T-cell (primary cell): ENCODE results near the gene THAP11. TPM values are rescaled to one million over a fixed set of nuclear protein-coding genes. Genes with fewer than 3 reads are reported as not detected.
A peak's percentile ranks its signal among the peaks of the same experiment; 100 is the strongest.

Source experiments
- ATAC-seq, 4 experiments: fragments of 200-7000 bp in 3 of 4; fragments of 150-1000 bp in 1 of 4; cut with Tn5 transposase; replicated peaks in 1 of 4; 1 replicate in 3 of 4; 2 replicates in 1 of 4; pipeline ENCODE4 v1.10.0; 2021; ENCODE audit warnings: moderate library complexity in 3 of 4, mild to moderate bottlenecking in 2 of 4, moderate number of reproducible peaks in 1 of 4
- CTCF ChIA-PET, 2 donors: fragments of 300-600 bp; sonication (Branson Sonifier 250); formaldehyde crosslinking; loops; one replicate each; lab custom pipeline; 2022; ENCODE audit warnings: antibody characterized with exemption in 2 of 2; lab: Charles Lee
- POLR2A ChIA-PET, 2 donors: fragments of 300-600 bp; sonication (Branson Sonifier 250); formaldehyde crosslinking; loops; one replicate each; lab custom pipeline; 2022; ENCODE audit warnings: antibody characterized with exemption in 2 of 2; lab: Charles Lee
- DNase-seq, 35 experiments: peaks; one replicate each; pipeline versions ENCODE4 v3.0.0 to v3.0.0-alpha.2; 2013 to 2023
- H3K27ac ChIP-seq: one replicate; pipeline ENCODE4 v1.5.1; 2013; ENCODE audit warnings: low read length
- H3K27me3 ChIP-seq, 2 experiments: replicated peaks in 1 of 2; 1 replicate in 1 of 2; 2 replicates in 1 of 2; pipeline versions ENCODE4 v1.6.1 to v1.7.0; 2013; ENCODE audit warnings: low read length in 1 of 2, mixed read lengths in 1 of 2; ENCODE audit not compliant: control insufficient read depth in 2 of 2, insufficient read depth in 2 of 2; ENCODE audit errors: extremely low read depth in 1 of 2
- H3K36me3 ChIP-seq, 2 donors: 1 replicate in 1 of 2; 2 replicates in 1 of 2; pipeline versions ENCODE4 v1.6.1 to v1.7.0; 2013; ENCODE audit warnings: low read length in 1 of 2; ENCODE audit not compliant: control insufficient read depth in 2 of 2, insufficient read depth in 1 of 2; ENCODE audit errors: extremely low read depth in 1 of 2
- H3K4me1 ChIP-seq, 2 experiments: 1 replicate in 1 of 2; 2 replicates in 1 of 2; pipeline versions ENCODE4 v1.6.1 to v1.7.0; 2013; ENCODE audit warnings: low read length in 2 of 2, mixed read lengths in 1 of 2; ENCODE audit not compliant: insufficient read depth in 2 of 2, control insufficient read depth in 1 of 2; ENCODE audit errors: extremely low read depth in 1 of 2
- H3K4me3 ChIP-seq, 2 donors: 1 replicate in 1 of 2; 2 replicates in 1 of 2; pipeline versions ENCODE4 v1.5.1 to v1.7.0; 2013; ENCODE audit warnings: mild to moderate bottlenecking in 2 of 2, low read length in 1 of 2, moderate library complexity in 1 of 2; ENCODE audit not compliant: control insufficient read depth in 1 of 2; ENCODE audit errors: extremely low read depth in 1 of 2
- H3K9me3 ChIP-seq: 2 replicates; pipeline ENCODE4 v1.7.0; 2013
- H3K27ac Mint-ChIP-seq, 2 donors: one replicate each; pipeline ENCODE4 v1.8.0; 2020 to 2021; ENCODE audit warnings: mild to moderate bottlenecking in 2 of 2, mixed read lengths in 2 of 2
- H3K27me3 Mint-ChIP-seq, 2 donors: one replicate each; pipeline ENCODE4 v1.8.0; 2021 to 2022; ENCODE audit warnings: mixed read lengths in 2 of 2
- H3K36me3 Mint-ChIP-seq: one replicate; pipeline ENCODE4 v1.8.0; 2021; ENCODE audit warnings: mixed read lengths
- H3K4me1 Mint-ChIP-seq, 3 donors: one replicate each; pipeline ENCODE4 v1.8.0; 2020 to 2022; ENCODE audit warnings: mixed read lengths in 3 of 3, mild to moderate bottlenecking in 1 of 3
- H3K4me3 Mint-ChIP-seq, 3 donors: one replicate each; pipeline ENCODE4 v1.8.0; 2020 to 2022; ENCODE audit warnings: mild to moderate bottlenecking in 3 of 3, mixed read lengths in 3 of 3, moderate library complexity in 3 of 3
- H3K9me3 Mint-ChIP-seq, 3 donors: one replicate each; pipeline ENCODE4 v1.8.0; 2020 to 2022; ENCODE audit warnings: mixed read lengths in 3 of 3
- WGBS: methylation state at CpG from one replicate; pipeline ENCODE4 v1.1.5; 2013; ENCODE audit warnings: missing lambda C conversion rate; ENCODE audit not compliant: insufficient coverage; 5-methylcytosine and 5-hydroxymethylcytosine counted together
- total RNA-seq, 35 experiments: library from RNA in 6 of 35; stranded (reverse) in 6 of 35; fragments of 120-200 nt in 1 of 35; gene quantifications; one replicate each; pipeline versions ENCODE4 v1.2.1 to v1.2.4 and lab custom pipeline; 2013 to 2026

Gene THAP11
- total RNA-seq, 5 donors from 2014 or later (not counting 1 experiment from before 2014, with no cell fraction given): 37.9 to 59.9 (median 55.5) TPM

DNA sequence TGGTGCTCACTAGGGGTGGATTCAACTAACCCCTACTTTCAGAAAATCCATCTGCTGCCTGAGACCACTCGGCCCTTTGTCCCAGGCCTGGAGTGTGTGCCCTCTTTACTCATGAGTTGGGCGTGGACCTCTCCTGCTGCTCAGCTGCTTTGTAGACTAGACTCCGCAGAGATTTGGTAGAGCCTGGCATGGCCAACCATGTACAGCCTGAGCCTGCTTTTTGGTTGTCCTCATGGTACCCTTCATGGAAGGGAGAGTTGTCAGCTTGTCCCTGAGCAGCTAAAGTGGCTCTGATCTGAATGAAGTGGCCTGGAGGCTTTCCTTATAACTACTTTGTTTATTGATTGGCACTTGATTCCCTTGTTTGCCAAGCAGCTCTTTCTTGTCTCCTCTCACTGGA, 32.3 kb downstream of the THAP11 start:
- CTCF ChIA-PET: interaction anchor here in 1 of 2 donors (1.0 kb wide), 1 partner anchor 60 kb away, joined by 3 read pairs; no protein-coding TSS in a partner anchor
- Mint-ChIP-seq H3K4me3 (peak overlapping the region; percentile 90 to 95 (median 92)), H3K36me3 (peaks cover 32% of the 10 kb centered on the region), H3K9me3 (no peaks in the 10 kb centered on the region), H3K4me1 (peaks cover 29 to 42% (median 35%) of the 10 kb centered on the region in 3 donors), H3K27me3 (no peaks in the 10 kb centered on the region), H3K27ac (peak overlapping the region; percentile 50 to 77)
- Histone ChIP-seq H3K4me3 (peak overlapping the region; percentile 85 to 94), H3K9me3 (no peaks in the 10 kb centered on the region), H3K27me3 (no peaks in the 10 kb centered on the region), H3K4me1 (peaks cover 14 to 43% of the 10 kb centered on the region in 2 experiments), H3K36me3 (peaks cover 23 to 44% of the 10 kb centered on the region in 2 donors), H3K27ac (no peak overlapping the region)
- WGBS: 75% methylated on average over 3 of the region's 3 CpGs
- POLR2A ChIA-PET: no interaction called here
- no peak for ATAC-seq
- no peak for DNase-seq

DNA sequence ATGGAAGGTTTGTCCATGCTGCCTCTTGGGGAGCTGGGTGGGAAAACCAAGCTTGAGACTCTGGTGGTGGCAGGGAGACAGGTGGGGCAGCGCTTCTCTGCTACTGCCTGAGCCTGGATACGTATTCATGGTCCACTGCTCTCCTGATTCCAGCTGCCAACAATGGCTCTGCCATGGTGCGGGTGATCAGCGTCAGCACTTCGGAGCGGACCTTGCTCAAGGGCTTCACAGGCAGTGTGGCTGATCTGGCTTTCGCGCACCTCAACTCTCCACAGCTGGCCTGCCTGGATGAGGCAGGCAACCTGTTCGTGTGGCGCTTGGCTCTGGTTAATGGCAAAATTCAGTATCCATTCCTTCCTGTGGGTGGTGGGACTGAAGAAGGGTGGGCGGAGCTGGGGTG, 34.9 kb downstream of the THAP11 start:
- Histone ChIP-seq H3K36me3 (peaks cover 37 to 67% of the 10 kb centered on the region in 2 donors), H3K9me3 (no peaks in the 10 kb centered on the region), H3K4me3 (no peak overlapping the region), H3K27me3 (no peaks in the 10 kb centered on the region), H3K27ac (no peak overlapping the region), H3K4me1 (peaks cover 14 to 43% of the 10 kb centered on the region in 2 experiments)
- no peak overlapping the region for H3K27ac Mint-ChIP-seq
- H3K27me3 Mint-ChIP-seq: no peaks in the 10 kb centered on the region
- H3K9me3 Mint-ChIP-seq: no peaks in the 10 kb centered on the region
- no peak for ATAC-seq
- no peak for DNase-seq
- ChIA-PET CTCF (no interaction called here), POLR2A (no interaction called here)
- 98% methylated on average over 8 of the region's 11 CpGs for WGBS
- H3K4me3 Mint-ChIP-seq: no peak overlapping the region
- H3K4me1 Mint-ChIP-seq: peaks cover 29 to 42% (median 35%) of the 10 kb centered on the region in 3 donors
- peaks cover 41% of the 10 kb centered on the region for H3K36me3 Mint-ChIP-seq

DNA sequence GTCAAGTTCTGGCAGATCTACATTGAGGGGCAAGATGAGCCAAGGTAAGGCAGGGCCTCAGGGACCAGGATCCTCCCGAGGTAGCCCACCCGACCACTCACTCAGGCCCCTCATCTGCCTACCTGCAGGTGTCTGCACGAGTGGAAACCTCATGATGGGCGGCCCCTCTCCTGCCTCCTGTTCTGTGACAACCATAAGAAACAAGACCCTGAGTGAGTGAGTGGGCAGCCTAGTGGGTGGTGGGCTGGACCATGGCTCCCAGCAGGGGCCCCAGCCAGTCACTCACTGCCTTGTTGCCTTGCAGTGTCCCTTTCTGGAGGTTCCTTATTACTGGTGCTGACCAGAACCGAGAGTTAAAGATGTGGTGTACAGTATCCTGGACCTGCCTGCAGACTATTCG, 36.1 kb downstream of the THAP11 start:
- peaks cover 28 to 34% (median 31%) of the 10 kb centered on the region in 3 donors for H3K4me1 Mint-ChIP-seq

DNA sequence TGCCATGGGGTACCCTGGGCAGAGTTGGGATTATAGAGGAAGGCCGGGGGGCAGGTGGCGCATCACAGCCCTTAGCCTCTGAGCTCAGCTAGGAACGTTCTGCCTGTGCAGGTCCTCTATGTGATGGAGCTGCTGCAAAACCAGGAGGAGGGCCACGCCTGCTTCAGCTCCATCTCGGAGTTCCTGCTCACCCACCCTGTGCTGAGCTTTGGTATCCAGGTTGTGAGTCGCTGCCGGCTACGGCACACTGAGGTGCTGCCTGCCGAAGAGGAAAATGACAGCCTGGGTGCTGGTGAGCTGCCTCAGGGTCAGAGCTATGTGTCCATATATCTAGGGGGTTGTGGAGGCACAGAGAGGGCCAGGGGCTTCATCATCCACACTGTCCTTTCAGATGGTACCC, 36.7 kb downstream of the THAP11 start:
- H3K27ac ChIP-seq: no peak overlapping the region
- H3K4me3 ChIP-seq: no peak overlapping the region
- no peaks in the 10 kb centered on the region for H3K9me3 Mint-ChIP-seq
- ChIA-PET CTCF (interaction anchor here (0.5 to 0.6 kb wide), 2 partner anchors 10 to 183 kb away, joined by 3 to 8 read pairs; no protein-coding TSS in a partner anchor), POLR2A (interaction anchor here in 1 of 2 donors (0.5 kb wide), 1 partner anchor 62 kb away, joined by 3 read pairs; no protein-coding TSS in a partner anchor)
- no peak overlapping the region for H3K27ac Mint-ChIP-seq
- H3K36me3 ChIP-seq: peaks cover 43 to 85% of the 10 kb centered on the region in 2 donors
- H3K27me3 ChIP-seq: no peaks in the 10 kb centered on the region
- no peak for DNase-seq
- WGBS: 99% methylated on average over 6 of the region's 9 CpGs
- H3K9me3 ChIP-seq: no peaks in the 10 kb centered on the region
- no peak for ATAC-seq
- peaks cover 55% of the 10 kb centered on the region for H3K36me3 Mint-ChIP-seq
- peaks cover 7 to 29% of the 10 kb centered on the region in 2 experiments for H3K4me1 ChIP-seq
- H3K27me3 Mint-ChIP-seq: no peaks in the 10 kb centered on the region
- H3K4me3 Mint-ChIP-seq: no peak overlapping the region
- peaks cover 25 to 31% (median 28%) of the 10 kb centered on the region in 3 donors for H3K4me1 Mint-ChIP-seq

More for the DNA sequence above, 36.1 kb downstream of the THAP11 start:
- H3K27me3 ChIP-seq: no peaks in the 10 kb centered on the region
- H3K27me3 Mint-ChIP-seq: no peaks in the 10 kb centered on the region
- H3K9me3 ChIP-seq: no peaks in the 10 kb centered on the region
- DNase-seq: no peak
- no peaks in the 10 kb centered on the region for H3K9me3 Mint-ChIP-seq
- H3K27ac Mint-ChIP-seq: no peak overlapping the region
- ChIA-PET CTCF (interaction anchor here in 1 of 2 donors (0.6 kb wide), 1 partner anchor 11 kb away, joined by 8 read pairs; no protein-coding TSS in a partner anchor), POLR2A (no interaction called here)
- peaks cover 11 to 35% of the 10 kb centered on the region in 2 experiments for H3K4me1 ChIP-seq
- no peak for ATAC-seq
- WGBS: 100% methylated on average over 2 of the region's 6 CpGs
- H3K27ac ChIP-seq: no peak overlapping the region
- no peak overlapping the region for H3K4me3 ChIP-seq
- peaks cover 42 to 79% of the 10 kb centered on the region in 2 donors for H3K36me3 ChIP-seq
- peaks cover 49% of the 10 kb centered on the region for H3K36me3 Mint-ChIP-seq
- no peak overlapping the region for H3K4me3 Mint-ChIP-seq

DNA sequence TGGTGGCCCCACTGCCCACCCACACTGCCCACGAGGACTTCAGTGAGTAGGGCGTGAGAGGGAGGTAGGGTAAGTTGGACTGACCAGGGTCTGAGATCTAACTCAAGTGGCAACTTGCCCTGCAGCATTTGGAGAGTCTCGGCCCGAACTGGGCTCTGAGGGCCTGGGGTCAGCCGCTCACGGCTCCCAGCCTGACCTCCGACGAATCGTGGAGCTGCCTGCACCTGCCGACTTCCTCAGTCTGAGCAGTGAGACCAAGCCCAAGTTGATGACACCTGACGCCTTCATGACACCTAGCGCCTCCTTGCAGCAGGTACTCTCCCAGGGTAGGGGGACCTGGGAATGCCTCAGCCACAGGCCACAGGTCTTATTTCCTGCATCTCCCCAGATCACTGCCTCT, 37.3 kb downstream of the THAP11 start:
- Histone ChIP-seq H3K4me1 (peaks cover 3 to 23% of the 10 kb centered on the region in 2 experiments), H3K4me3 (no peak overlapping the region), H3K27me3 (no peaks in the 10 kb centered on the region), H3K36me3 (peaks cover 48 to 90% of the 10 kb centered on the region in 2 donors), H3K27ac (no peak overlapping the region), H3K9me3 (no peaks in the 10 kb centered on the region)
- peaks cover 19 to 25% (median 22%) of the 10 kb centered on the region in 3 donors for H3K4me1 Mint-ChIP-seq
- no peak for ATAC-seq
- no peaks in the 10 kb centered on the region for H3K27me3 Mint-ChIP-seq
- ChIA-PET CTCF (no interaction called here), POLR2A (no interaction called here)
- no peaks in the 10 kb centered on the region for H3K9me3 Mint-ChIP-seq
- WGBS: 93% methylated on average over 12 of the region's 12 CpGs
- H3K4me3 Mint-ChIP-seq: no peak overlapping the region
- peaks cover 57% of the 10 kb centered on the region for H3K36me3 Mint-ChIP-seq
- H3K27ac Mint-ChIP-seq: no peak overlapping the region
- DNase-seq: no peak

DNA sequence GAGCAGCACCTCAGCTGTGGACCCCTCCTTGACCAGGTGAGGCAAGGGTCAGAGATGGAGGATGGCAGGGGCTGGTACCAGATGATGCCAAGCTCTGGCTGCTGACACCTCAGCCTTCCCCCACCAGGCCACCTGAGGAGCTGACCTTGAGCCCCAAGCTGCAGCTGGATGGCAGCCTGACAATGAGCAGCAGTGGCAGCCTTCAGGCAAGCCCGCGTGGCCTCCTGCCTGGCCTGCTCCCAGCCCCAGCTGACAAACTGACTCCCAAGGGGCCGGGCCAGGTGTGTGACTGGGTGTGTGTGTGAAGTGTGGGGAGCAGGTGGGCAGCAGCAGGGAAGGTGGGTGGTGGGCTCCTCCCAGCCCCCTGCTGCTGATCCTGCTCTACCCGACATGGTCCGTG, 37.8 kb downstream of the THAP11 start:
- no peak overlapping the region for H3K27ac Mint-ChIP-seq
- WGBS: 84% methylated on average over 5 of the region's 5 CpGs
- peaks cover 2 to 18% of the 10 kb centered on the region in 2 experiments for H3K4me1 ChIP-seq
- ATAC-seq (no peak), DNase-seq (no peak)
- H3K9me3 Mint-ChIP-seq: no peaks in the 10 kb centered on the region
- POLR2A ChIA-PET: no interaction called here
- peaks cover 48 to 95% of the 10 kb centered on the region in 2 donors for H3K36me3 ChIP-seq
- H3K4me3 Mint-ChIP-seq: no peak overlapping the region
- H3K27me3 ChIP-seq: no peaks in the 10 kb centered on the region
- H3K4me3 ChIP-seq: no peak overlapping the region
- H3K9me3 ChIP-seq: no peaks in the 10 kb centered on the region
- H3K27me3 Mint-ChIP-seq: no peaks in the 10 kb centered on the region
- H3K4me1 Mint-ChIP-seq: peaks cover 15 to 20% (median 17%) of the 10 kb centered on the region in 3 donors
- no peak overlapping the region for H3K27ac ChIP-seq
- CTCF ChIA-PET: no interaction called here
- peaks cover 58% of the 10 kb centered on the region for H3K36me3 Mint-ChIP-seq
